ENCODE results near the gene RHOBTB3.
"Not testable (repeated sequence)": the region's sequence is repeated elsewhere in the genome, so short reads cannot be mapped to it uniquely, and the experiment has no call there.

RHOBTB3 gene

GRCh38 chr5:95800553-95800952 lies 69.4 kb downstream of the RHOBTB3 start:
- no peak for DNase-seq (ENCODE audit: low read depth in 2 of 2)

DNA sequence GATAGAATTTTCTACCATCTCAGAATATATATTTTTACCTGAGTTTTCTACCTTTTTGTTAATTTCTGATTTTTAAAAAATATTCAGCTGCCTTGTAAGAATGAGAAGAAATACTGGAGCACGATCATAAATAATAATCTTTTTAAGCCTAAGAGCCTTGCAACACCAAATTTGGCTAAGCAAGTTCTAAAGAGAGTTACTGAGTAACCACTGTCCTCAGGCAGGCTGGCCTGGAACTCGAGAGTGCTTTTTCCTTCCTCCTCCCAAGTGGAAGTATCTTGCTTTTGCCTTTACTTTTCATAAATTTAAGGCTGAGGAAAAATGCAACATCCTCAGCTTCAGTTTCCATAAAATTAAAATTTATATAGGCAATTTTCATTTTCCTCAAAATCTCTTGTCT lies 70.4 kb downstream of the RHOBTB3 start:
- no peak for DNase-seq (ENCODE audit: low read depth in 2 of 2)

DNA sequence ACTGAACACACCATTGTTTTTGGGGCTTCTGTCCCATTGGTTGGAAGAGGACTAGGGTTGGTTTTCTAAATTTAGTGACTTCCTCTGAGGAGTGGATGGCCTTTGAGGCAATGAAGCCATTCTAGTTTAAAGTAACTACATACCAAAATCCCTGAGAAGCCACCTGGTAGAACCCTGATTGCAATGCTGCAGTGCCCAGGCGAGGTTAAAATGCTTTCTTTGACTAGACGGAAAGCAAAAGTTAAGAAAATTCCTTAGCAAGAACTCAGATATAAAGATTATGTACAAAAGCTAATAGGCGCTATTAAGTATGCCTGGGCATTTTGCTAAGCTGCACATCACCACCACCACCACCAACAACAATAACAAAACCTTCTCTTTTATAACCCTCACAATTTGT lies 70.8 kb downstream of the RHOBTB3 start:
- DNase-seq (ENCODE audit: low read depth in 2 of 2): no peak

GRCh38 chr5:95803271-95804148 lies 72.4 kb downstream of the RHOBTB3 start:
- no peak for DNase-seq (ENCODE audit: low read depth in 2 of 2)

DNA sequence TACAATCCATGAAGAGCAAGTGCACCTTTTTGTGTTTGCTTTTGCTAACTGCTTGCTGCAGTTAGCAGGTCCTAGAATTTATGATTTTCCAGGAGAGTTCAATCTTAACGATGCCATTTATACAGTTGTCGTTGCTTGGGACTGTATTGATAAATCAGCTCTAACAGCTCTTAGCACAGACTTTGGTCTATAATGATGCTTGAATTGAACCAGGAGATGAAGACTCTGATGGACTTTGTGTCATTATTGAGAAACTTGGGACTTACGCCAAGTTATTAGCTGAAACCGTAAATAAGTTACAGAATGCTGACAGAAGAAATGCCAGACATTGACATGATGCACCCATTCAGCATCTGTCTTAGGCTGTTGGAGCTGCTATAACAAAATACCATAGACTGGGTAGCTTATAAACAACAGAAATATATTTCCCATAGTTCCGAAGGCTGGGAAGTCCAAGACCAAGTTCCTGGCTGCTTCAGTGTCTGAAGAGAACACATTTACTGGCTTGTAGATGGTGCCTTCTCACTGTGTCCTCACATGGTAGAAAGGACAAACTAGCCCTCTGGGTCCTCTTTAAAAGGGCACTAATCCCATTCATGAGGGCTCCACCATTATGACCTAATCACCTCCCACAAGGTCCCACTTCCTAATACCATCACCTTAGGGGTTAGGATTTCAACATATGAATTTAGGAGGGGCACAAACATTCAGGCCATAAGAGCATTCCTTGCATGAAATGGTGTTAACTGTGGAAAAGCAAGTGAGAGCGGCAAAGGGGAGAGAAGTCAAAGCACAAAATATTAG lies 73.8 kb downstream of the RHOBTB3 start:
- no peak for DNase-seq (ENCODE audit: low read depth in 2 of 2)

DNA sequence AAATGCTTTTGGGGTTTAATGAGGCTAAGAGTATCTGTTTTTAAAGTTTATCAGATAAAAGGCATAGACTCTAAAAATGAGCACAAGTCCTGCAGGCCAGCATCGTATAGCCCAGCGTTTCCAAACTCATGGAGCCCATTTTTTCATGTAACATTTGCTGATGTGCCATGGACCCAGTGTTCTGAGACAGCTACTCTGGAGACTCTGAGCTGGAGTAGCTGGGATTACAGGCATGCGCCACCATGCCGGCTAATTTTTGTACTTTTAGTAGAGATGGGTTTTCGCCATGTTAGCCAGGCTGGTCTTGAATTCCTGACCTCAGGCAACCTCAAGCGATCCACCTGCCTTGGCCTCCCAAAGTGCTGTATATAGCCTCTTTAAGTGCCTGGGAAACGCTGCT lies 75.6 kb downstream of the RHOBTB3 start:
- DNase-seq (ENCODE audit: low read depth in 2 of 2): no peak

DNA sequence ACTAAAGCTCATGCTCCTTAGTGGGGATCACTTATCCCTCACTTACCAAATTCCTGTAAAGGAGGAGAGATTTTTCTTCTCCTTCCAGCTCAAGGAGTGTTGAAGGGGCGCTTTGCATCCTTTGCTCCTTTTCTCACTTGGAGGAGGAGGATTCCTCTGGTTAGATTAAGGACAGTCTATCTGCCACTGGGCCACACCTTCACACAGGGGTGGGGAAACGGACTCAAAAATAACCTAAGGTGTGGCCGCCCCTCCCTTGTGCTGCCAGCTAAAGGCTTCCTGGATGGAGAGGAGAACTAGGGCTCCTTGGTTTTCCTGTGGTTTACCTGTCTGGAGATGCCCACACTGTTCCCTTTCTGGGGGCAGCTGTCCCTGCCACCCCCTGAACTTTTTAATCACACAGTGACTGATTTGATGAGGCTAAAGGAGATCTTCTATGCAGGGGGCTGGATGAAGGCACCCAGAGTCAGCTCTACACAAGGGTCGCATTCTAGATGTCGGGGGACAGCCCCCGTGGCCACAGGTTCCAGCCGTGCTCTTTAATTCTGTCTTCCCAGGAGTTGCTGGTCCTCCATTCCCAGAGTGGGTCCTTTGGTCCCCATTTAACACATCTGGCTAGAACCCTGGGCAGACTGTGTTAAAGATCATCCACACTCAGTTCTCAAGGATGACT lies 77.0 kb downstream of the RHOBTB3 start:
- no peak for DNase-seq (ENCODE audit: low read depth in 2 of 2)

DNA sequence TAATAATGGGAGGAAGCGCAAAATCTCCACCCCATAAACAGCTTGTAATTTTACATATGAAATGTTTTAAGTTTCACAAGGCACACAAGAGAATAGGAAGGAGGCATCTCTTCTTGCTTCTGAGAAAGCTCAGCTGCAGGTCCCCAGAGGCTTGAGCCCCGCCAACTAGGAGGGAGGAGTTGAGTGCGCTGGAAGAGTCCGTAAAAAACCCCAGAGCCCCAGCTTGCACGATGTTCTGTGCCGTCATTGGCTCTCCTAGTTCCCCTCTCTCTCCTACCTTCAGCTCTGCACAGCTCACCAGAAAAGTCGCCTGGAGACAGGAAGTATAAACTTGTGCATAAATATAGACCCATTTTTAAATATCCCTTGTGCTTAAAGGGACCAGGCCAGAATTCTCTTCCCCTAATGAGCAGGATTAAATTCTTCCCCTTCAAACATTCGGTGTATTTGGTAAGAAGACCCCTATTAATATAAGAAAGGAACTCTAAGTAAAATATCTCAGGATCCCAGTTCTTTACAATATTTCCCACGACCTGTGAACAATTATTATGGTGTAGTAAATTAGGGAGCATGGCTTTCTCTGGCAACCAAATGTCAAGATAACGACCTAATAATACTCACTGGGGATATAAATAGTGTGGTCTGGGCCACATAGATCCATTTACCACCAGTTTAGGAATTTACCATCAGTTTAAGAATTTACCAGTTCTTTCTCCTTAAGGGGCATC lies 77.7 kb downstream of the RHOBTB3 start:
- DNase-seq (ENCODE audit: low read depth in 2 of 2): peak; percentile 50 to 64

DNA sequence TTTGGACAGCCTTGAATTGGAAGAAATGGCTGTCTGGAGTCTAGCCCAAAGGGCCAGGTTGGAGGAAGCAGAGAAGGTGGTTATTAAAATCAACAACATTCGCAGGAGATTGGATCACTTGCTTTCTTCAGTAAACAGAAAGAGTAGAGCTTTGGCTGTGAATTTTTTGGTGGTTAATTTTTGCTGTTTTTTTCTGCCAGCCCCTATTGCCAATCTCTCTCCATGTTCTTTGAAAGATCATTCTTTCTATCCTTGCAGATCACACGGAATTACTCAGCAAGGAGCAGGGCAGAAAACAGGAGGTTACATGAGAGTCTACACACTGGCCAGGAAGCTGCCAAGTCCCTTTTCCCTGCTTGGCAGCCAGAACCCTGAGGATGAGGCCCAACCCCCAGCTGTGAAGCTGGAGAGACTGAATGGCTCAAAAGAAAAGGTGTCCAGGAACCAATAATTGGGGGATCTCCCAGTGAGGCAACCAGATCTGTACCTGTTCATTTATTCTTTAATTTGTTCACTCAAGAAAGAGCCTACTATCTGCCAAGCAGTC lies 78.4 kb downstream of the RHOBTB3 start:
- no peak for DNase-seq (ENCODE audit: low read depth in 2 of 2)

DNA sequence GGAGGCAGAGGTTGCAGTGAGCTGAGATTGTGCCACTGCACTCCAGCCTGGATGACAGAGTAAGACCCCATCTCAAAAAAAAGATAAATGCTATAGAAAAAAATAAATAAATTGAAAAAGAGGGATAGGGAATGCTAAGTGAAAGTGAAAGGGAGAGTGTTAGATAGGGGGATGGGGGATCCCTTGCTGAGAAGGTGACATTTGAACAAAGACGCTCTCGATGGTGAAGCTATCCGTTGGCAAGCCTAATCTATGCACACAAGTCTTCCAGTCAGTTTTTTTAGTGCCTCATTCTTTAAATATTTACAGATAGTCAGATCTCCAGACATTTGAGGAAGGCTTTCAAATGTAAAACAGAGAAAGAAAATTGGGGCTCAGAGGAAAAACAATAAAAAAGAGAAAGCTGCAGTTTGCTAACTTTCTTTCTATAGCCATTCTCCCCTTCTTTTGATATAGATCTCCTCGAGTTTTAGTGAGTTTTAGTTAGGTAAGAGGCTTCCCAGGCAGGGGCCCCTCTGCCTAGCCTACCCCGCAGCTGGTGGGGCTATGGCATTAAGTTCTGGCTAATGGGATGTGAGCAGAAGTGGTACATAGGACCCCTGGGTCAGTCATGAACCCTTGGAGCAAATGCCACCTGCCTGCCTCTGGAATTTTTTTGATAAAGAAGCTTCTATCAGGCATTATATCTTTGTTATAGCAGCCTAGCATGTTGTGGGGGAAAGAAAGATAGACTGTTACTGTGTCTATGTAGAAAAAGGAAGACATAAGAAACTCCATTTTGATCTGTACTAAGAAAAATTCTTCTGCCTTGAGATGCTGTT lies 79.4 kb downstream of the RHOBTB3 start:
- no peak for DNase-seq (ENCODE audit: low read depth in 2 of 2)

GRCh38 chr5:95811126-95811423 lies 79.9 kb downstream of the RHOBTB3 start:
- not testable (repeated sequence) for DNase-seq (ENCODE audit: low read depth in 2 of 2)

DNA sequence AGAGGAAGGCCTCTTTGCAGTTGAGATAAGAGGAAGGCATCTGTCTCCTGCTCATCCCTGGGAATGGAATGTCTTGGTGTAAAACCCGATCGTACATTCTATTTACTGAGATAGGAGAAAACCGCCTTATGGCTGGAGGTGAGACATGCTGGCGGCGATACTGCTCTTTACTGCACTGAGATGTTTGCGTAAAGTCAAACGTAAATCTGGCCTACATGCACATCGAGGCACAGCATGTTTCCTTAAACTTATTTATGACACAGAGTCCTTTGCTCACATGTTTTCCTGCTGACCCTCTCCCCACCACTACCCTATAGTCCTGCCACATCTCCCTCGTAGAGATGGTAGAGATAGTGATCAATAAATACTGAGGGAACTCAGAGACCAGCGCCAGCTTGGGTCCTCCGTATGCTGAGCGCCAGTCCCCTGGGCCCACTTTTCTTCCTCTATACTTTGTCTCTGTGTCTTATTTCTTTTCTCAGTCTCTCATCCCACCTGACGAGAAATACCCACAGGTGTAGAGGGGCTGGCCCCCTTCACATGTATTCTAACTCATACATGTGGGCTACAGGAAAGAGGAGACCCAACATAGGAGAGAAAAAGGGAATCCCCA lies 80.4 kb downstream of the RHOBTB3 start:
- DNase-seq (ENCODE audit: low read depth in 2 of 2): not testable (repeated sequence)

- DNase-seq (ENCODE audit: low read depth in 2 of 2): no peak
These were observed 80.9 kb downstream of the RHOBTB3 start for GRCh38 chr5:95812074-95812471.

- not testable (repeated sequence) for DNase-seq (ENCODE audit: low read depth in 2 of 2)
These were observed 81.9 kb downstream of the RHOBTB3 start for GRCh38 chr5:95813035-95813434.

GRCh38 chr5:95815155-95815729 lies 84.1 kb downstream of the RHOBTB3 start:
- no peak for DNase-seq (ENCODE audit: low read depth in 2 of 2)

GRCh38 chr5:95816341-95816740 lies 85.2 kb downstream of the RHOBTB3 start:
- DNase-seq (ENCODE audit: low read depth in 2 of 2): no peak

- DNase-seq (ENCODE audit: low read depth in 2 of 2): no peak
These were observed 85.6 kb downstream of the RHOBTB3 start for GRCh38 chr5:95816776-95817175.

- no peak for DNase-seq (ENCODE audit: low read depth in 2 of 2)
These were observed 86.3 kb downstream of the RHOBTB3 start for GRCh38 chr5:95817430-95817829.

DNA sequence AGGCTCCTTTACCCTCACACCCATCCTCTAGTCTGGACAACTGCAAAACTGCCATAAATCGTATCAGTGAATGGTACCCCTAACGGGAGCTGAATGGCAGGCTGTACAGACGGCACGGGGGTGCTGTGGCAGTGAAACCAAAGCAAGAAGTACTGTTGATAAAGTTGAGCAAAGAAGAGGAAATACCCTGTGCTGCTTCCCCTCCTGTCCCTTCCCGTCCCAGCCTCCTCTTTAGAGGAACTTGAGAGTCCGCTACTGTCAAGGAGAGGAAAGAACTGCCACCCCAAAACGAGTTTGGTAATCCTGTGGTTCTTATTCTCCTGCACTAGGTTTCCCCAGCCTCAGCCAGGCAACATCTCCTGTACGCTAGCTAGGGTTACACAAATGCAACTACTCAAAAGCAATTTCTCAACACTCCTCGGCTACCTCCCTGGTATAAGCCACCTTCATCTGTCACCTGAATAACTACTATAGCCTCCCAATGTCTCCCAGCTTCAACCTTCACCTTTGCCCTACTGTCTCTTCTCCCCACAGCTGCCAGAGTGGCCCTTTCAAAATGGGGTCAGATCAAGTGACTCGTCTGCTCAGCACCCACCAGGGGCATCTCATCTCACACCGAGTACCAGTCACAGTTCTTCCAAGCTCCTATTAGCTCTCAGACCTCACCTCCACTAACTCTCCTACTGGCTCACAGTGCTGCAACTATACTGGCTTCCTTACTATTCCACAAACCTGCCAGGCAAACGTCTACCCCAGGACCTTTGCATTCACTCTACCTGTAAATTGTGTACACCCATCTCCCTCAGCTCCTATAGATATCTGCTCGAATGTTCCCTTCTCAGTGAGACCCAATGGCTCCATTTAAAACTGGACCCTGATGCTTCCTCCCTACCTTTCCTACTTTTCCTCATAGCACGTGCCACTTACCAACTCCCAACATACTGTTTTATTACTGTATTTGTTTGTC lies 87.3 kb downstream of the RHOBTB3 start:
- DNase-seq (ENCODE audit: low read depth in 2 of 2): no peak
